Stomach (tissue), 19 donors: Measurements from ENCODE around the gene HES3. TPM values are rescaled to one million over a fixed set of nuclear protein-coding genes. Genes with fewer than 3 reads are reported as not detected.

Experiments used
- DNase-seq, 2 donors: peaks; one replicate each; pipeline versions ENCODE4 v3.0.0 to v3.0.0-alpha.2; 2013 to 2019
- H3K27ac ChIP-seq, 5 donors: fragments of 200-600 bp in 4 of 5; sonication (generic) in 4 of 5; one replicate each; pipeline ENCODE4 v1.5.1; 2013 to 2019; ENCODE audit warnings: mild to moderate bottlenecking in 1 of 5, moderate library complexity in 1 of 5
- H3K27me3 ChIP-seq, 3 donors: fragments of 200-600 bp; sonication (generic); one replicate each; pipeline ENCODE4 v1.5.1; 2017 to 2019; ENCODE audit warnings: mixed run types in 1 of 3
- H3K36me3 ChIP-seq, 4 donors: fragments of 200-600 bp; sonication (generic); 1 replicate in 3 of 4; 2 replicates in 1 of 4; pipeline ENCODE4 v1.5.1; 2016 to 2019
- H3K4me1 ChIP-seq, 4 donors: fragments of 200-600 bp; sonication (generic); one replicate each; pipeline ENCODE4 v1.5.1; 2016 to 2019
- H3K4me3 ChIP-seq, 4 donors: fragments of 200-600 bp; sonication (generic) in 3 of 4; one replicate each; pipeline ENCODE4 v1.5.1; 2016 to 2019; ENCODE audit warnings: mild to moderate bottlenecking in 1 of 4
- H3K9me3 ChIP-seq, 4 donors: fragments of 200-600 bp; sonication (generic); one replicate each; pipeline ENCODE4 v1.5.1; 2016 to 2019
- EP300 ChIP-seq: sonication (generic); formaldehyde crosslinking; IDR thresholded peaks from one replicate; pipeline ENCODE4 v1.6.1; 2017; ENCODE audit warnings: antibody characterized with exemption
- POLR2A ChIP-seq, 4 donors: fragments of 450-650 bp; IDR thresholded peaks; one replicate each; pipeline ENCODE4 v1.6.1; 2016; ENCODE audit warnings: antibody characterized with exemption in 4 of 4, control low read depth in 2 of 4, mild to moderate bottlenecking in 1 of 4, moderate library complexity in 1 of 4
- POLR2AphosphoS5 ChIP-seq, 3 donors: sonication (generic); formaldehyde crosslinking; IDR thresholded peaks; one replicate each; pipeline ENCODE4 v1.6.1; 2016; ENCODE audit warnings: antibody characterized with exemption in 3 of 3
- WGBS, 5 donors: extraction: QIAGEN DNeasy Blood & Tissue Kit in 3 of 5; methylation state at CpG; one replicate each; pipeline versions ENCODE4 v1.1.5 to v1.1.7; 2013 to 2018; 5-methylcytosine and 5-hydroxymethylcytosine counted together
- intact Hi-C: fragments of 100-400 bp; cut with DNase I; formaldehyde crosslinking; loops from one replicate; pipeline ENCODE4 v1.15.1; 2023; ENCODE audit warnings: low total_unique reads
- long read RNA-seq, 10 donors: transcript quantifications; one replicate each; lab custom pipeline, GENCODE V29; 2026
- polyA plus RNA-seq, 3 donors: library from polyadenylated mRNA; stranded (reverse); fragments of 200-250 nt; gene quantifications; one replicate each; pipeline ENCODE4 v1.2.3, GENCODE V29; 2013
- total RNA-seq, 5 donors: library from RNA; depleted of rRNA; stranded (reverse); fragments of >200 nt; gene quantifications; one replicate each; pipeline versions ENCODE4 v1.1.0 to v1.2.3, GENCODE V29; 2014 to 2016
- TF ChIP-seq, protein P1 (sequence below), 7 experiments: fragments of 450-650 bp in 4 of 7; fragments of 200-600 bp in 3 of 7; sonication (generic) in 3 of 7; IDR thresholded peaks; one replicate each; pipeline ENCODE4 v1.5.1; 2016 to 2019; ENCODE audit warnings: antibody characterized with exemption in 7 of 7, control low read depth in 2 of 7, mild to moderate bottlenecking in 1 of 7
- donor health status: healthy with polysubstance abuse.
- donor health status: Bipolar disorder and iron deficiency.
- donor health status: healthy.

Gene HES3, protein sequence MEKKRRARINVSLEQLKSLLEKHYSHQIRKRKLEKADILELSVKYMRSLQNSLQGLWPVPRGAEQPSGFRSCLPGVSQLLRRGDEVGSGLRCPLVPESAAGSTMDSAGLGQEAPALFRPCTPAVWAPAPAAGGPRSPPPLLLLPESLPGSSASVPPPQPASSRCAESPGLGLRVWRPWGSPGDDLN
- total RNA-seq (not detected), polyA plus RNA-seq (not detected)
- long read RNA-seq, donor 1, result 0 reads
- long read RNA-seq, donor 2, result 0 reads
- long read RNA-seq, donor 3, result 0 reads
- long read RNA-seq, donor 4, result 0 reads
- long read RNA-seq, donor 5, result 0 reads
- long read RNA-seq, donor 6, result 0 reads
- long read RNA-seq, donor 7, result 0 reads
- long read RNA-seq, donor 8, result 0 reads
- long read RNA-seq, donor 9, result 0 reads
- long read RNA-seq, donor 10, result 0 reads

DNA sequence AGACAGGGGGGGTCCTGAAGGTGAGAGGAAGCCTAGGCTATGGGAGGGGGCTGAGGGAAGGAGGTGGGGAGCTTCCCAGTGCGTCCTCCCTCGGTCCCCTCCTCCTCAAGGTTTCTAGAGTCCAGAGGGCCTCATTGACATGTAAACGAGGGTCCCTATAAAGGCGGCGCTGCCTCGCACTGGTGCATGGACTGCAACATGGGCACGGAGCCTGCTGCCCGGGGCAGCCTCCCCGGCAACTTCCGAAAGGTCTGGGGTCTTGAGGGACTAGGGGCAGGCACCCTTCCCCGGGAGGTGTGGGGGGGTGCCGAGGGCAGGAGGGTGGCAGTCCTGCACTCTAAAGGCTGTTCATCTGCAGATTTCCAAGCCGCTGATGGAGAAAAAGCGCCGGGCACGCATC is at the start of gene HES3:
HES3 (plus strand) TSS at position 187 of the 400 bp plus-strand sequence; CDS start at position 374, 187 bp downstream.
- no peaks in the 10 kb centered on the region for H3K36me3 ChIP-seq
- H3K4me1 ChIP-seq, result peaks cover 31 to 49% (median 47%) of the 10 kb centered on the region in 4 donors
- no peak within 1 kb of the TSS for H3K27ac ChIP-seq
- TF ChIP-seq EP300 (no peak), POLR2A (IDR thresholded peaks at IDR 0.05) (no peak), POLR2AphosphoS5 (IDR thresholded peaks at IDR 0.05) (no peak)
- TF ChIP-seq, protein P1, sequence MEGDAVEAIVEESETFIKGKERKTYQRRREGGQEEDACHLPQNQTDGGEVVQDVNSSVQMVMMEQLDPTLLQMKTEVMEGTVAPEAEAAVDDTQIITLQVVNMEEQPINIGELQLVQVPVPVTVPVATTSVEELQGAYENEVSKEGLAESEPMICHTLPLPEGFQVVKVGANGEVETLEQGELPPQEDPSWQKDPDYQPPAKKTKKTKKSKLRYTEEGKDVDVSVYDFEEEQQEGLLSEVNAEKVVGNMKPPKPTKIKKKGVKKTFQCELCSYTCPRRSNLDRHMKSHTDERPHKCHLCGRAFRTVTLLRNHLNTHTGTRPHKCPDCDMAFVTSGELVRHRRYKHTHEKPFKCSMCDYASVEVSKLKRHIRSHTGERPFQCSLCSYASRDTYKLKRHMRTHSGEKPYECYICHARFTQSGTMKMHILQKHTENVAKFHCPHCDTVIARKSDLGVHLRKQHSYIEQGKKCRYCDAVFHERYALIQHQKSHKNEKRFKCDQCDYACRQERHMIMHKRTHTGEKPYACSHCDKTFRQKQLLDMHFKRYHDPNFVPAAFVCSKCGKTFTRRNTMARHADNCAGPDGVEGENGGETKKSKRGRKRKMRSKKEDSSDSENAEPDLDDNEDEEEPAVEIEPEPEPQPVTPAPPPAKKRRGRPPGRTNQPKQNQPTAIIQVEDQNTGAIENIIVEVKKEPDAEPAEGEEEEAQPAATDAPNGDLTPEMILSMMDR (IDR thresholded peaks at IDR 0.05), result no peak
- DNase-seq, result no peak
- H3K4me3 ChIP-seq, result no peak within 1 kb of the TSS
- H3K9me3 ChIP-seq, result no peaks in the 10 kb centered on the region
- peaks cover 22 to 100% (median 84%) of the 10 kb centered on the region in 3 donors for H3K27me3 ChIP-seq
- intact Hi-C loops, result loop anchor here (10.0 kb wide), 2 partner anchors 161 to 189 kb away; no protein-coding TSS in a partner anchor
- WGBS, 5 donors, result 6 to 11% (median 6%) methylated on average over 8 to 16 of the region's 16 CpGs

DNA sequence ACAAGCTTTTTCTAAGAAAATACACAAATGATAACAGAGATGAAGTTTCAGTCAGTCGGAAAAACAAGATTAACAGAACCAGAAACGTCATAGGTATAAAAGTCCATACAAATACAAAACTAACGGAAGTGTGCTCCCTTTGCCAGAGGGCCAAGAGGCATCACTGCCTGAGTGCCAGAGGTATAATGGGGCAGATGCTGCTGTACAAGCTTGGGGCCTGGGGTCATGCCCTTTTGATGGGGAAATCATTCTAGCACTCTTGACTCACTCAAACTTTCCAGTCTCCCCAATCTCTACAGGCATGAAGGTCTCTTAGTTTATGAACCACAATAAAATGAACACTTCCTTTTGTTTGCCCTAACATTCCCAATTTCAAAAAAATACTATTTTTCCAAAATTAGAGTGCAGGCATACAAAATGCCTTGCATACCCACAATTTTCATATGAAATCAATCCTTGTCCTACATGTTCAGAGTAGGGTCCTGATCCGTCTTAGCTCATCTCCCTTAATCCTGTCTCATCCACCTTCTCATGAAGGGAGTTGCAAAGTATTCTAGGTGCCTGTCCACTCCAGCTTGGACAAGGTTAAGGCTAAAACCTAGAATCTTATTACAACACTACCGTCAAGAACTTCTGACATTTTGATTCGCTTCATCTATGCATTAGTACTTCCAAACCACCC is 46.1 kb upstream of the HES3 start:
- peaks cover 36 to 45% (median 43%) of the 10 kb centered on the region in 4 donors for H3K36me3 ChIP-seq
- TF ChIP-seq, protein P1 (IDR thresholded peaks at IDR 0.05), result no peak
- no peak for TF ChIP-seq EP300
- TF ChIP-seq POLR2A (IDR thresholded peaks at IDR 0.05), result no peak
- TF ChIP-seq POLR2AphosphoS5 (IDR thresholded peaks at IDR 0.05), result no peak

DNA sequence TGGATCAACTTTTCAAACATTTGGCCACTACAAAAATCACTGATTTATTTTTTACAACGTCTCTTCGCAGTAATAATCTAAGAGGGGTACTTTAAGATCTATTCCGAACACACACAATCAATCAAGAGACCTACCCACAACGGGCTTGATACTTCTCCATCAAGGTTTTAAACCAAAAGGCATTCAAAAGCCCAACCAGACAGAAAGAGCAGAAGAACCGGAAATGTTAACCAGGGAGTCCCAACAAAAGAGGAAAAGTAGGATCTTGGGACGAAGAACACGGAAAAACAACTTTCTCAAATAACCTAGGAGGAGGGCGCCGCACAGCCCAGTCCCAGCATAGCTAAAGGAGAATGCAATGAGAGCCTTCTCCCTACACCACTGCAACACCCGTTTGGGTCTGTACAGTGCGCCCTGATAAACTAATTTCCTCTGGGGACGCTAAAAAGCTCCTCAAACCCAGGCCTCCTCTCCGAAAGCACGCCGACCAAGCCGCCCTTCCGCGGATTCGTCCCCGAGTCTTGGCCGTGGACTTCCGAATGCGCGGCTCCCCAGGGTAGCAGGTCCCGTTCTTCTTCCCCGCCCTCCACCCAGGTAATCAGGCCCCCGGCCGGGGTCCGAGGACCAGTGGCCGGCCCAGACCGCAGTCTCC is 45.2 kb upstream of the HES3 start:
- H3K4me3 ChIP-seq, result peak overlapping the region; percentile 87 to 100 (median 98)
- intact Hi-C loops, result no loop called here
- H3K27ac ChIP-seq, result peak overlapping the region; percentile 78 to 90 (median 88)
- H3K36me3 ChIP-seq, result peaks cover 27 to 36% (median 34%) of the 10 kb centered on the region in 4 donors
- peaks cover 23 to 56% (median 36%) of the 10 kb centered on the region in 4 donors for H3K4me1 ChIP-seq
- H3K9me3 ChIP-seq, result no peaks in the 10 kb centered on the region
- H3K27me3 ChIP-seq, result no peaks in the 10 kb centered on the region
- DNase-seq, result no peak
- TF ChIP-seq, protein P1 (IDR thresholded peaks at IDR 0.05), result no peak
- TF ChIP-seq POLR2AphosphoS5 (IDR thresholded peaks at IDR 0.05) (no peak), EP300 (no peak), POLR2A (IDR thresholded peaks at IDR 0.05) (no peak)
- 0 to 4% (median 1%) methylated on average over 13 to 31 of the region's 31 CpGs for WGBS, 5 donors

More for the DNA sequence above, 46.1 kb upstream of the HES3 start:
- 44% methylated on average over 6 of the region's 6 CpGs for WGBS, 5 donors
- DNase-seq, result no peak
- Histone ChIP-seq H3K9me3 (no peaks in the 10 kb centered on the region), H3K4me1 (peaks cover 23 to 56% (median 36%) of the 10 kb centered on the region in 4 donors), H3K27me3 (no peaks in the 10 kb centered on the region), H3K4me3 (peak overlapping the region; percentile 87 to 100 (median 98)), H3K27ac (no peak overlapping the region)
- intact Hi-C loops, result no loop called here
